K562 (cell line): ENCODE measurements around the gene SLC28A3. TPM values are rescaled to one million over a fixed set of nuclear protein-coding genes. Genes with fewer than 3 reads are reported as not detected.
A peak's percentile ranks its signal among the peaks of the same experiment; 100 is the strongest.

Source experiments
- ATAC-seq: fragments of 200-7000 bp; cut with Tn5 transposase; 3 replicates; pipeline ENCODE4 v1.9.1; 2020; ENCODE audit warnings: moderate library complexity
- BruUV-seq: library from RNA; stranded (reverse); fragments of 400-500 nt; replicated peaks from 2 replicates; lab custom pipeline; 2021; lab: Mats Ljungman, UMichigan
- CTCF ChIA-PET: fragments of 300-600 bp; formaldehyde crosslinking; extraction: SDS; loops from one replicate; lab custom pipeline; 2021; ENCODE audit warnings: low intra/inter-chr PET ratio; lab: Yijun Ruan, JAX
- POLR2A ChIA-PET: fragments of 300-600, 350-650 bp; sonication (Branson Sonifier 250); formaldehyde crosslinking; extraction: SDS; loops from one replicate; lab custom pipeline; 2021; ENCODE audit warnings: antibody characterized with exemption, inconsistent platforms; lab: Yijun Ruan, JAX
- DNase-seq, 4 experiments: peaks; one replicate each; pipeline versions ENCODE4 v3.0.0 to v3.0.0-alpha.2; 2011 to 2018; ENCODE audit warnings: low spot score in 3 of 4, mixed read lengths in 3 of 4; ENCODE audit errors: extremely low read depth in 1 of 4
- FAIRE-seq: peaks from 2 replicates; lab custom pipeline; 2011; peaks lifted over from hg19 to GRCh38; lab: Jason Lieb, UNC
- H2AFZ ChIP-seq: 2 replicates; pipeline ENCODE4 v1.6.0; 2011; ENCODE audit warnings: low read depth, low read length, control low read depth, inconsistent platforms
- H3K27ac ChIP-seq: fragments of 200-600 bp; 3 replicates; pipeline ENCODE4 v1.8.0; 2011; ENCODE audit warnings: low read depth, mild to moderate bottlenecking, control low read depth, inconsistent platforms, low read length, moderate library complexity, mixed read lengths; ENCODE audit errors: extremely low read depth
- H3K27me3 ChIP-seq, 2 experiments: fragments of 300-600 bp in 1 of 2; 2 replicates in 1 of 2; 3 replicates in 1 of 2; pipeline versions ENCODE4 v1.6.0 to v1.8.0; 2011; ENCODE audit warnings: inconsistent platforms in 2 of 2, low read length in 2 of 2, mild to moderate bottlenecking in 1 of 2, mixed read lengths in 1 of 2, moderate library complexity in 1 of 2; ENCODE audit not compliant: control insufficient read depth in 2 of 2, insufficient read depth in 2 of 2
- H3K36me3 ChIP-seq: fragments of 300-600 bp; 3 replicates; pipeline ENCODE4 v1.8.0; 2011; ENCODE audit warnings: mild to moderate bottlenecking, low read length, inconsistent platforms; ENCODE audit not compliant: control insufficient read depth, insufficient read depth
- H3K4me1 ChIP-seq, 2 experiments: fragments of 200-600 bp in 1 of 2; replicated peaks in 1 of 2; 2 replicates in 1 of 2; 3 replicates in 1 of 2; pipeline versions ENCODE4 v1.5.1 to v1.8.0; 2011; ENCODE audit warnings: inconsistent platforms in 2 of 2, low read length in 2 of 2, mild to moderate bottlenecking in 1 of 2, mixed read lengths in 1 of 2, moderate library complexity in 1 of 2; ENCODE audit not compliant: control insufficient read depth in 2 of 2, insufficient read depth in 2 of 2
- H3K4me2 ChIP-seq: 2 replicates; pipeline ENCODE4 v1.6.1; 2011; ENCODE audit warnings: low read length, control low read depth, inconsistent platforms, mixed read lengths; ENCODE audit not compliant: insufficient read depth
- H3K4me3 ChIP-seq: fragments of 200-600 bp; sonication (generic), shearing (Covaris generic); 2 replicates; pipeline ENCODE4 v1.5.1; 2016; ENCODE audit warnings: control low read depth, inconsistent platforms
- H3K79me2 ChIP-seq: fragments of 200-600 bp; 3 replicates; pipeline ENCODE4 v1.8.0; 2011; ENCODE audit warnings: low read length, inconsistent platforms; ENCODE audit not compliant: control insufficient read depth, insufficient read depth
- H3K9ac ChIP-seq, 2 experiments: 2 replicates each; pipeline versions ENCODE4 v1.6.0 to v1.6.1; 2011; ENCODE audit warnings: low read depth in 2 of 2, low read length in 2 of 2, control low read depth in 1 of 2, inconsistent platforms in 1 of 2, mild to moderate bottlenecking in 1 of 2, mixed read lengths in 1 of 2; ENCODE audit not compliant: insufficient read depth in 1 of 2
- H3K9me1 ChIP-seq: one replicate; pipeline ENCODE4 v1.6.0; 2011; ENCODE audit warnings: inconsistent platforms, mild to moderate bottlenecking, low read length, moderate library complexity; ENCODE audit not compliant: control insufficient read depth, insufficient read depth
- H3K9me3 ChIP-seq: replicated peaks from 2 replicates; pipeline ENCODE4 v1.5.1; 2011; ENCODE audit warnings: low read depth, low read length, inconsistent platforms; ENCODE audit not compliant: control insufficient read depth, insufficient read depth
- H4K20me1 ChIP-seq: replicated peaks from 2 replicates; pipeline ENCODE4 v1.6.1; 2011; ENCODE audit warnings: low read length, inconsistent platforms, mixed read lengths; ENCODE audit not compliant: control insufficient read depth, insufficient read depth
- CEBPZ ChIP-seq: fragments of 150-350 bp; IDR thresholded peaks from 2 replicates; pipeline ENCODE4 v1.6.1; 2014; ENCODE audit warnings: low read depth, mild to moderate bottlenecking, low read length, borderline replicate concordance
- CHD2 ChIP-seq: IDR thresholded peaks from 2 replicates; pipeline ENCODE4 v1.6.1; 2011; ENCODE audit warnings: low read depth, low read length
- CTCF ChIP-seq, 3 experiments: IDR thresholded peaks in 2 of 3; conservative IDR thresholded peaks in 1 of 3; 2 replicates each; pipeline ENCODE4 v1.5.1; 2011 to 2012; ENCODE audit warnings: low read length in 3 of 3, mild to moderate bottlenecking in 3 of 3, control low read depth in 2 of 3, improper control_type of control experiment in 1 of 3, inconsistent platforms in 1 of 3, low read depth in 1 of 3, mixed read lengths in 1 of 3, moderate library complexity in 1 of 3; ENCODE audit not compliant: insufficient read depth in 2 of 3
- NELFE ChIP-seq: IDR thresholded peaks from 2 replicates; pipeline ENCODE4 v1.6.1; 2011; ENCODE audit warnings: mild to moderate bottlenecking; ENCODE audit not compliant: insufficient read depth, insufficient read length
- NUFIP1 ChIP-seq: fragments of 450-650 bp; IDR thresholded peaks from 2 replicates; pipeline ENCODE4 v1.6.1; 2018; ENCODE audit not compliant: partially characterized antibody
- RAD21 ChIP-seq, 2 experiments: fragments of 250-450 bp in 1 of 2; fragments of 450-650 bp in 1 of 2; sonication (Bioruptor Pico) in 1 of 2; formaldehyde crosslinking in 1 of 2; IDR thresholded peaks in 1 of 2; conservative IDR thresholded peaks in 1 of 2; 2 replicates each; pipeline versions ENCODE4 v1.4.0 to v1.8.0; 2020 to 2022; ENCODE audit warnings: mild to moderate bottlenecking in 2 of 2, moderate library complexity in 1 of 2
- ZNF644 ChIP-seq: fragments of 200-800 bp; sonication (Bioruptor generic); IDR thresholded peaks from 2 replicates; pipeline ENCODE4 v1.6.1; 2016; ENCODE audit warnings: low read depth, missing genetic modification characterization, missing compliant biosample characterization
- WGBS: fragments of 100-300 bp; shearing (Covaris generic); methylation state at CpG from one replicate; pipeline ENCODE4 v1.1.6; 2016; ENCODE audit warnings: low coverage, mixed read lengths; ENCODE audit not compliant: insufficient coverage; ENCODE audit errors: missing lambda C conversion rate; 5-methylcytosine and 5-hydroxymethylcytosine counted together
- in situ Hi-C: fragments of 300-500 bp; cut with MboI; formaldehyde crosslinking; loops from 4 replicates; pipeline ENCODE4 v1.15.0; 2018; ENCODE audit warnings: inconsistent platforms, mixed read lengths
- intact Hi-C: fragments of 100-400 bp; cut with micrococcal nuclease; formaldehyde crosslinking; loops from 2 replicates; pipeline ENCODE4 v1.14.2; 2022
- polyA plus RNA-seq, 8 experiments: library from polyadenylated mRNA; depleted of rRNA in 4 of 8; stranded (reverse) in 5 of 8; unstranded in 3 of 8; fragments of >200 nt; fragmentation: Nextera tagmentation in 2 of 8; fragmentation: Illumina TruSeq in 1 of 8; extraction: Ambion mirVana in 2 of 8; extraction: Trizol in 1 of 8; gene quantifications; 2 replicates each; pipeline versions ENCODE4 v1.2.1 to v1.2.3, GENCODE V29; 2011 to 2014; ENCODE audit warnings: inconsistent platforms in 1 of 8, missing spikeins in 1 of 8
- total RNA-seq, 7 experiments: library from RNA; depleted of rRNA in 6 of 7; stranded (reverse); fragments of >200 nt in 6 of 7; fragmentation: Illumina TruSeq in 2 of 7; extraction: Trizol in 2 of 7; gene quantifications; 2 replicates each; pipeline versions ENCODE4 v1.2.1 to v1.2.3, GENCODE V29; 2011 to 2021; ENCODE audit warnings: low replicate concordance in 1 of 7
- TF ChIP-seq, protein P1 (sequence below): fragments of 450-650 bp; IDR thresholded peaks from 2 replicates; pipeline ENCODE4 v1.6.1; 2016; ENCODE audit warnings: antibody characterized with exemption

SLC28A3 gene
- total and polyA plus RNA-seq, 9 of the 15 experiments (the other 6 are each of a cell fraction or from before 2014, with no cell fraction given) = not detected

DNA sequence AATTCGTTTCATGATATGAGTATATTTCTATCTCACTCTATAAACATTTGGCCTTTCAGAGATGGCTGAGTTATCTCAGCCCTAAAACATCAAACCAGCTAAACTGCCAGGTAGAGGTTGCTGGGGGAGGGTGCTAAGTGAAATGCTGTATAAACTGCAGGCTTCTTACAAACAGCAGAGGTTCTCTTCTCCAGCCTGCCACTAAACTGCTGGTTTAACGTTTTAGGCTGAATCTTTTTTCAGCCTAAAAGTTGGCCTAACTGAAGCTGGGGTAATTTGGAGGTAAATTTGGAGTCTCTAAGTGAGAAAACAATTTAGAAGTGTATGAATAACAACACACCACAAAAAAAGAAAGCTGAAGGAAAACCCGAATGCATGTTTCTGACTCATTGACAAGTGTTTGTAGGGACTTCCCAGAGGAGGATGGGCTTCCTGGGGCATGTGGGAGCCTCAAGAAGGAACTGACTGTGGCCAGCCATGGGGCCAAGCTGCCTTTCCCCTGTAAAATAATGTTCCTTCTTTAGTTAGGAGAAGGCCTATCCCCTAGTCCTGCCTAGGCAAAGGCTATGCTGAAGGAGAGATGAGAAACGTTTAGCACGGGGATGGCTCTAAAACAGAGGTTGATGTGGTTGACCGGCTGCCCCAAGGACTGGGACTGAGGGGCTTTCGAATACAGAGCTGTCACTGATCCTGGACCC is 44.3 kb downstream of the SLC28A3 start (continued):
- TF ChIP-seq, protein P1, sequence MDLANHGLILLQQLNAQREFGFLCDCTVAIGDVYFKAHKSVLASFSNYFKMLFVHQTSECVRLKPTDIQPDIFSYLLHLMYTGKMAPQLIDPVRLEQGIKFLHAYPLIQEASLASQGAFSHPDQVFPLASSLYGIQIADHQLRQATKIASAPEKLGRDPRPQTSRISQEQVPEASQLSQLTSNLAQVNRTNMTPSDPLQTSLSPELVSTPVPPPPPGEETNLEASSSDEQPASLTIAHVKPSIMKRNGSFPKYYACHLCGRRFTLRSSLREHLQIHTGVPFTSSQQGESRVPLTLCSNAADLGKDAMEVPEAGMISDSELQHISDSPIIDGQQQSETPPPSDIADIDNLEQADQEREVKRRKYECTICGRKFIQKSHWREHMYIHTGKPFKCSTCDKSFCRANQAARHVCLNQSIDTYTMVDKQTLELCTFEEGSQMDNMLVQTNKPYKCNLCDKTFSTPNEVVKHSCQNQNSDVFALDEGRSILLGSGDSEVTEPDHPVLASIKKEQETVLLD = no peak
- TF ChIP-seq CHD2 (no peak), NUFIP1 (no peak), ZNF644 (tag) (no peak), NELFE (no peak)

- Histone ChIP-seq H3K9me3 (no peaks in the 10 kb centered on the region), H3K27ac (no peak overlapping the region), H3K4me2 (no peak overlapping the region), H4K20me1 (no peaks in the 10 kb centered on the region), H2AFZ (no peak overlapping the region), H3K9ac (no peak overlapping the region), H3K4me1 (no peaks in the 10 kb centered on the region), H3K27me3 (peaks cover 0 to 5% of the 10 kb centered on the region in 2 experiments; a peak in 1 of 5 replicates), H3K9me1 (no peaks in the 10 kb centered on the region), H3K79me2 (no peaks in the 10 kb centered on the region), H3K4me3 (no peak overlapping the region), H3K36me3 (no peaks in the 10 kb centered on the region)
- CTCF ChIA-PET = no interaction called here
- TF ChIP-seq CTCF (IDR thresholded peaks at IDR 0.05 in 2 of 3, conservative IDR thresholded peaks at IDR 0.05 in 1 of 3; ENCODE audit: insufficient read depth in 2 of 3, low read depth in 1 of 3, low read length in 3 of 3) (peak; percentile 19 to 25 (median 24); a peak in 3 of 6 replicates), RAD21 (CRISPR knock-in tag; conservative IDR thresholded peaks at IDR 0.05 in 1 of 2, IDR thresholded peaks at IDR 0.05 in 1 of 2) (0 out of 4 replicates have a peak, but pooled peaks of 1 of the 2 experiments have one; percentile 26), CEBPZ (no peak)
- no TSS peak for BruUV-seq
- DNase-seq (peak in 3 of 4 experiments; percentile 2 to 7 (median 6)), FAIRE-seq (no peak), ATAC-seq (peak; percentile 63)
- 0% methylated on average over 4 of the region's 5 CpGs for WGBS
- intact Hi-C loops = no loop called here
- in situ Hi-C loops = no loop called here
- POLR2A ChIA-PET = no interaction called here
Observed at GRCh38 chr9:84294241-84294950, 46.2 kb downstream of the SLC28A3 start.
